Immature natural killer cell (primary cell): ENCODE data around the gene TMEM134. TPM values are rescaled to one million over a fixed set of nuclear protein-coding genes. Genes with fewer than 3 reads are reported as not detected.
A peak's percentile ranks its signal among the peaks of the same experiment; 100 is the strongest.

Experiments used
- DNase-seq, 3 donors: peaks; one replicate each; pipeline ENCODE4 v3.0.0; 2022; ENCODE audit warnings: mixed read lengths in 1 of 3
- H3K27ac Mint-ChIP-seq, 6 donors: one replicate each; pipeline ENCODE4 v1.8.0; 2020; ENCODE audit warnings: mixed read lengths in 6 of 6, mild to moderate bottlenecking in 5 of 6, inconsistent platforms in 4 of 6, moderate library complexity in 3 of 6
- H3K27me3 Mint-ChIP-seq, 3 donors: one replicate each; pipeline ENCODE4 v1.8.0; 2020 to 2021; ENCODE audit warnings: low read depth in 3 of 3, mild to moderate bottlenecking in 3 of 3, mixed read lengths in 3 of 3, moderate library complexity in 3 of 3, inconsistent platforms in 1 of 3
- H3K36me3 Mint-ChIP-seq, 3 donors: one replicate each; pipeline ENCODE4 v1.8.0; 2020; ENCODE audit warnings: mixed read lengths in 3 of 3, inconsistent platforms in 2 of 3, mild to moderate bottlenecking in 2 of 3
- H3K4me1 Mint-ChIP-seq, 2 donors: one replicate each; pipeline ENCODE4 v1.8.0; 2020; ENCODE audit warnings: inconsistent platforms in 2 of 2, mild to moderate bottlenecking in 2 of 2, mixed read lengths in 2 of 2, moderate library complexity in 1 of 2
- H3K4me3 Mint-ChIP-seq, 5 donors: one replicate each; pipeline ENCODE4 v1.8.0; 2020; ENCODE audit warnings: mild to moderate bottlenecking in 5 of 5, mixed read lengths in 5 of 5, inconsistent platforms in 3 of 5, moderate library complexity in 3 of 5
- H3K9me3 Mint-ChIP-seq, 6 donors: one replicate each; pipeline ENCODE4 v1.8.0; 2020; ENCODE audit warnings: mild to moderate bottlenecking in 6 of 6, mixed read lengths in 6 of 6, inconsistent platforms in 4 of 6, moderate library complexity in 3 of 6
- polyA plus RNA-seq, 3 donors: library from polyadenylated mRNA; unstranded; fragments of 300-500 nt; fragmentation: Illumina TruSeq; gene quantifications; one replicate each; pipeline ENCODE4 v1.2.3, GENCODE V29; 2021

TMEM134 gene
- polyA plus RNA-seq, 3 donors from 2014 or later = 154 to 255 (median 189) TPM

DNA sequence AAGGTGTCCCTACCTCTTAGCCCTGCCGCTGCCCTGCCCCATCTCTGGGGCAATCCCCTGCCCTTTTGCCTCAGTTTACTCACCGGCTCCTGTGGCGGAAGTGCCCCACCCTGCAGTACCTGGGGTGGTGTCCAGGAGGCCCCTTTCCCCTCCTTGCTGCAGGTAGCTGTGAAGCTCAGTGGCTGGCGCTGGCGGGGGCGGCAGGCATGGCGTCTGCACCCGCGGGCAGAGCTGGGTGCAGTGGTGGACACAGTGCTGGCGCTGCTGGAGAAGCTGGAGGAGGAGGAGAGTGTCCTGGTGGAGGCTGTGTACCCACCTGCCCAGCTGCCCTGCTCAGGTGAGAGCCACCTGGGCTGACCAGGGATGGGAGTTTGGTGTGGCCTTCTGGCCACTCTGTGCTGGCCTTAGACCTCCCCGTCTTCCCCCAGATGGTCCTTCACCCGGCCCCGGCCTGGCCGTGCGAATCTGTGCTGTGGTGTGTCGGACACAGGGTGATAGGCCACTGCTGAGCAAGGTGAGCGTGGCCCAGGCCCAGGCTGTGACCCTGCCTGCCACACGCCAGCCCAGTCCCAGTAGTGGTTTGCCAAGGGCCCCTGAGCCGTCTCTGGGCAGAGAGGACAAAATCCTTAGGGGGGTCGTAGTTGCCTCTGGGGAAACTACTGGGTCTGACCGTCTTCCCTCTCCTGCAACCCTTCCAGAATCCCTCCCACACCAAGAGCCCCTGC is 49.6 kb downstream of the TMEM134 start:
- peaks cover 57 to 61% of the 10 kb centered on the region in 2 donors for H3K4me1 Mint-ChIP-seq
- peak overlapping the region; percentile 71 to 82 (median 77) for H3K4me3 Mint-ChIP-seq
- no peaks in the 10 kb centered on the region for H3K36me3 Mint-ChIP-seq
- DNase-seq = no peak
- H3K27me3 Mint-ChIP-seq = peaks cover 0 to 10% (median 1%) of the 10 kb centered on the region in 3 donors
- H3K27ac Mint-ChIP-seq = peak overlapping the region; percentile 76 to 86 (median 85)
- H3K9me3 Mint-ChIP-seq = no peaks in the 10 kb centered on the region

DNA sequence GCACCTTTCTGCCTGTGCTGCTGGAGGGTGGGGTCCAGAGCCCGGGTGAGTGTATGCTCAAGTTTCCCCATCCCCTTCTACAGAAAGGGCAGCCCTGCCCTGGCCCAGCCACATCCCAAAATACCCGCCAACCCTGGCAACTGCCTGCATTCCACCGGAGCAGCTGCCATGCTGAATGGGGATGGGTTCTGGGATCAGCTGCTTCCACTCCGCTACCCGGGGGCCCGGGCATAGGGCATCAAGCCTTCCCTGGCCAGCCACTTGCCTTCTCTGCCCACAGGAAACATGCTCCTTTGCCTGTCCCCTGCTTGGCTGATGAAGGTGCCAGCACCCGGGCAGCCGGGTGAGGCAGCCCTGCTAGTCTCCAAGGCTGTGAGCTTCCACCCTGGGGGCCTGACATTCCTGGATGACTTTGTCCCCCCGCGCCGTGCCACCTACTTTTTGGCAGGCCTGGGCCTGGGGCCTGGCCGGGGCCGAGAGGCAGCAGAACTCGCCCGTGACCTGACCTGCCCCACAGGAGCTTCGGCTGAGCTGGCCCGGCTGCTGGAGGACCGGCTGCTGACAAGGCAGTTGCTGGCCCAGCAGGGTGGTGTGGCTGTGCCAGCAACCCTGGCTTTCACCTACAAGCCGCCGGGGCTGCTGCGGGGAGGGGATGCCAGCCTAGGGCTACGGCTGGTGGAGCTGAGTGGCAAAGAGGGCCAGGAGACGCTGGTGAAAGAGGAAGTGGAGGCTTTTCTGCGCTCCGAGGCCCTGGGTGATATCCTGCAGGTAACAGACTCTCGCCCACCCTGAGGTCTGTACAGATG is 50.4 kb downstream of the TMEM134 start:
- Mint-ChIP-seq H3K4me3 (peak overlapping the region; percentile 56 to 77 (median 74)), H3K36me3 (no peaks in the 10 kb centered on the region), H3K27me3 (peaks cover 0 to 10% (median 1%) of the 10 kb centered on the region in 3 donors), H3K9me3 (no peaks in the 10 kb centered on the region), H3K4me1 (peaks cover 63 to 66% of the 10 kb centered on the region in 2 donors), H3K27ac (peak overlapping the region; percentile 51 to 86 (median 81))
- DNase-seq = peak in 1 of 3 donors; percentile 50

DNA sequence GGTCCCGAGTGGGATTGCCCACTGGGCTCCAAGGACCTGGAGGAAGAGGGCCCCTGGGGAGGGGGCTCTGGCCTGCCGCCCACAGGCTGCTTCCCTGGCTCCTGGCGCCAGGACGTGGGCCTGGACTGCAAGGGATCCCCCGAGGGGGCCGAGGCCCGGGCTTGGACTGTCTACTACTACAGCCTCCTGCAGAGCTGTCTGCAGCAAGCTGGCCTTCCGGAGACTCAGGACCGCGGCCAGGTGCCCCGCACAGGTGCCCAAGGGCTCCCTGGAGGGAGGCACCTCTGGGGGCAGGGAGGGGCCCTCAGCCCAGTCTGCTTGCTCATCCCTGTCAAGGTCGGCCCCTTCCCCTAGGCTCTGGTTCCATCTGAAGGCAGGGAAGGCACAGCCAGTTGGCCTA is 51.6 kb downstream of the TMEM134 start:
- H3K27me3 Mint-ChIP-seq = peaks cover 0 to 15% (median 1%) of the 10 kb centered on the region in 3 donors
- peak overlapping the region in 2 of 5 donors; percentile 47 to 70 for H3K4me3 Mint-ChIP-seq
- H3K4me1 Mint-ChIP-seq = peaks cover 69 to 71% of the 10 kb centered on the region in 2 donors
- no peak for DNase-seq
- H3K36me3 Mint-ChIP-seq = no peaks in the 10 kb centered on the region
- H3K9me3 Mint-ChIP-seq = no peaks in the 10 kb centered on the region
- peak overlapping the region in 4 of 6 donors; percentile 64 to 96 (median 85) for H3K27ac Mint-ChIP-seq

DNA sequence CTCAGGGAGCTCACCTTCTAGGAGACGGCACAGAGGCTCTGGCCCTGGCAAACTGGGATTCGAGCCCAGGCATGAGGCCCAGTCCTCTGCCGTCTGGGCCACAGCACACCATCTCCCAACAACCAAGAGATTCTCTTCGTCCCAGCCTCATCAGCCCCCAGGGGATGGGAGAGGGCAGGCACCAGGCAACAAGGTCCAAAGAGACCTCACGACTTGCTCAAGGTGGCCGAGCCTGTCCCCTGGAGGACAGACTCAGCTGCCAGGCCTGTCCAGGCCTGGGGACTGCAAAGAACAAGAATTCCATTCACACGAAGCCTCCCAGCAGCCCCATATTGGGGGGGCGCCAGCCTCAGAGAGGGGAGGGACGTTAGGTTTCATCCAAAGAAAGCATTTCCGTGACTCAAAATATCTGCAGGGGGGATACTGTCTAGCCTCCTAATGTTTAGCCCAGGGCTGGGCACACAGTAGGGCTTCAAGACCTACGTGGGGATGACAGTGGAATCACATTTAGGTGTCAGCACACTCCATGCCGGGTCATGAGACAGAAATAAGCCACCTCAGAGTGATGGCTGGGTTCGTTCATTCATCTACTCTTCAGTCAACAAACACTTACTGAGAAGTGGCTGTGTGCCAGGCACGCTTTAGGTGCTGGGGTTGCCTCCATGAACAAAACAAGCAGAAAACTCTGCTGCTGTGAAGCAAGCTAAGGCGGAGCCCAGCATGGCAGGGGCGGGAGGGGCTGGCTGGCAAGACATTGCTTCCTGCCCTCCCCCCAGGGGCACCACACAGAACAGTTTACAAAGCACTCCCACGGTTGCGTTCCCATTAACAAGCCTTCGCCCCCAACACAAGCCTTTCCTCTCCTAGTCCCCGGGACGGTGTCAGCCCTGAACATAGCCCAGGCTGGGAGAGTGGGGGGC is 52.4 kb downstream of the TMEM134 start:
- Mint-ChIP-seq H3K27ac (peak overlapping the region; percentile 62 to 96 (median 88)), H3K27me3 (peaks cover 0 to 15% (median 1%) of the 10 kb centered on the region in 3 donors), H3K4me1 (peaks cover 76 to 78% of the 10 kb centered on the region in 2 donors), H3K9me3 (no peaks in the 10 kb centered on the region), H3K4me3 (peak overlapping the region; percentile 73 to 89 (median 82)), H3K36me3 (no peaks in the 10 kb centered on the region)
- DNase-seq = peak in 1 of 3 donors; percentile 77

DNA sequence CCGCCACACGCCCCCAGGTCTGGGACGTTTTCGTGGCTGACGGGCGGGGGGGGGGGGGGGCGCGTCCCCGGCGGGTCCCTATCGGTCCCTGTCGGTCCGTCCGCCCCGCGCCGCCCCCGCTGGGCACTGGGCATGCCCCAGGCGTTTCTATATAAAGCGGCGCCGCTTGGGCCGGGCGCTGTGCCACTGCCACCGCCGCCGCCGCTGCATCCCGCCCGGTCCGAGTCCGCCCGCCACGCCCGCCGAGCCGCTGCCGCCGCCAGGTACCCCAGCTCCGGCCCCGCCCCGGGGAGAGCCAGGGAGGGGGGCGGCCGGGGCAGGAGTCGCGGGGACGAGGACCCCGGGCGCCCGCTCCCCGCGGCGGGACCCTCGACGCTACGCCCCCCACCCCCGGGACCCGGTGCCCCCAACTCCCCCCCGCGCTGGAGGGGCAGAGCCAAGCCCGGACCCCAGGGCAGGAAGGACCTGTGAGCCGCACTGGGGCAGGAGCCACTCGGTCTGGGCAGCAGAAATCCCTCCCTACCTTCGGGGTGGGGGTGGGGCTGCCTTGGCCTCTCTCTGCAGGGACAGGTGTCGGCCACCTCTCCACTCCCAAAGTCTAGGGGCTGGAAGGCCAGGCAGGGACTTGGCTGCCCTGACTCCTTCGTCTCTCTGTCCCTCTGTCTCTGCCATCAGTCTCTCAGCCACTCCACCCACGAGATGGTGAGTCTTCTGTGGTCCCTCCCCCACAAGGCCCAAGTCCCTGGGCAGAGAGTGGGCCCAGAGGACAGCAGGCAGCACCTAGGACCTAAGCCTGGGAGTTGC is 53.3 kb downstream of the TMEM134 start, which contains the start of gene CARNS1:
Gene CARNS1 (plus strand): TSS at position 178 of the 804 bp plus-strand sequence. CDS start 522 bp downstream, at position 700.
- no peak for DNase-seq
- peaks cover 81 to 82% of the 10 kb centered on the region in 2 donors for H3K4me1 Mint-ChIP-seq
- peaks cover 0 to 11% (median 1%) of the 10 kb centered on the region in 3 donors for H3K27me3 Mint-ChIP-seq
- H3K36me3 Mint-ChIP-seq = no peaks in the 10 kb centered on the region
- H3K9me3 Mint-ChIP-seq = no peaks in the 10 kb centered on the region
- peak within 1 kb of the TSS; percentile 73 to 89 (median 82) for H3K4me3 Mint-ChIP-seq
- H3K27ac Mint-ChIP-seq = peak within 1 kb of the TSS; percentile 62 to 96 (median 88)

DNA sequence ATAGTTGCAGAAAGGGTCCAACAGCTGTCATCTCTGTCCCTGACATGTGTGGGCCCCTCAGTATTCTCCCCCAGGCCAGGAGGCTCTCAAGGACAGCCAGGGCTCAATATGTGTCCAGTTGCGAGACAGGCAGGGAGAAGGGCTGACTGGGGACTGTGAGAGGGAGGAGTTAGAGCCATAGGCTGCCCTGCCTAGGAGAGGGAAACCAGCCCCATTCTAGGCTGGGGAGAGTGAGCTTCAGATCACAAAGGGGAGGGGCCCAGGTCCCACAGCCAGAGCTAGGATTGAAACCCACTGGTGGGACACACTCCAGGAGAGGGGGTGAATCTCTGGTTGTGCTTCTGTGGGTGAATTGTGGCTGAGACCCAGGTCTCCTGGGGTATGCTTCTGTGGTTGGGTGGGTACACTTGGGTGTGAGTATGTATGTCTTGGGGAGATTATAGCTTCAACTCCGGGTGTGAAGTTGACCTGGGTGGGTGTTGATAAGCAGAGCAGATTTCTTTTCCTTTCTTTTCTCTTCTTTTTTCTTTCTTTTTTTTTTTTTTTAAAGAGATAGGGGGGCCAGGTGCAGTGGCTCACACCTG is 55.7 kb downstream of the TMEM134 start:
- H3K36me3 Mint-ChIP-seq = no peaks in the 10 kb centered on the region
- no peaks in the 10 kb centered on the region for H3K9me3 Mint-ChIP-seq
- peaks cover 0 to 14% (median 3%) of the 10 kb centered on the region in 3 donors for H3K27me3 Mint-ChIP-seq
- peaks cover 84 to 85% of the 10 kb centered on the region in 2 donors for H3K4me1 Mint-ChIP-seq
- no peak for DNase-seq
- H3K27ac Mint-ChIP-seq = peak overlapping the region in 5 of 6 donors; percentile 62 to 85 (median 82)
- peak overlapping the region; percentile 52 to 81 (median 73) for H3K4me3 Mint-ChIP-seq

DNA sequence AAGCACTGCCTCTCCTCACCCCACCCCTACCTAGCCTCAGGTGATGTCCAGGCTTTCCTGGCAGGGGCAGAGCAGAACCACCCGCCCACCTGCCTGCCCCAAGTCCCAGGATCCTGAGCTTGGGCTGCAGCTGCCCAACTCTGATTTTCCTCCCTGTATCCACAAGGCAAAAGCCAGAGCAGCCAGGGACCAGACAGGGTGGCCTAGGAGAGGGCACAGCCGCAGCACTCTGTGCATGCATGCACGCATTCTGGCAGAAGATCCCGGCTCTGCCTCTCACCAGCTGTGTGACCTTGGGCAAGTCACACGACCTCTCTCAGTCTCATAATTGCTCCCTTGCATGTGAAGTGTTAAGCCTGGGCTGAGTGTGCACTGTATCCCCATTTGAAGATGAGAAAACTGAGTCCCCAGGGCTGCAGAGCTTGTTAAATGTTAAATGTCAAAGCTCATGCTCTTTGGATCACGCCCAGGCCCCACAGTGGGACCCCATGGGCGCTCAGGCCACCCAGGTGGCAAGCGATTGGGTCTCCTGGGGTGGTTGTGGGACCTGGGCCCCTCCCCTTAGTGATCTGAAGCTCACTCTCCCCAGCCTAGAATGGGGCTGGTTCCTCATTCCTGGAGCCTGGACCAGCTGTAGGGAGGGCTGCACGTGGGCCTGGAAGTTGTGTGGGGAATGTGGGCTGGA is 56.4 kb downstream of the TMEM134 start:
- no peaks in the 10 kb centered on the region for H3K9me3 Mint-ChIP-seq
- no peak for DNase-seq
- peaks cover 84 to 85% of the 10 kb centered on the region in 2 donors for H3K4me1 Mint-ChIP-seq
- peaks cover 2 to 15% (median 3%) of the 10 kb centered on the region in 3 donors for H3K27me3 Mint-ChIP-seq
- peak overlapping the region in 2 of 5 donors; percentile 70 to 74 for H3K4me3 Mint-ChIP-seq
- no peaks in the 10 kb centered on the region for H3K36me3 Mint-ChIP-seq
- H3K27ac Mint-ChIP-seq = peak overlapping the region; percentile 0 to 85 (median 74)

DNA sequence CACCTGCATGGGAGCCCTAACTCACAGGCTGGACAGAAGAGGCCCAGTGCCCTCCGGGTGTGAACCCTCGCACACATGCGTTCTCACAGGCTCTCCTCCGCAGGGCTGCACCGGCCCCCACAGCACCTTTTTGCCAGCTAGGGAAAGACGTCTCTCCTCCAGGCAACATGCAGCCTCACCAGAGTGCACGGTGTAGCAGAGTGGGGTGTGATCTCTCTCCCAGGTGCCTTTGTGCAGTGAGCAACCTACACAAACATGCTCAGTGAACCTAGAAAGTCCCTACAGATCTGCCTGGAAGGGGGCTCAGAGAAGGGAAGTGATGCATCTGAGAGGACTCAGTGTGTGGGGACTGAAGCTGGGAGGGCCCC is 57.3 kb downstream of the TMEM134 start:
- peaks cover 2 to 15% (median 3%) of the 10 kb centered on the region in 3 donors for H3K27me3 Mint-ChIP-seq
- no peak for DNase-seq
- no peaks in the 10 kb centered on the region for H3K9me3 Mint-ChIP-seq
- H3K36me3 Mint-ChIP-seq = peaks cover 0 to 6% (median 5%) of the 10 kb centered on the region in 3 donors
- H3K4me1 Mint-ChIP-seq = peaks cover 87 to 88% of the 10 kb centered on the region in 2 donors
- peak overlapping the region in 3 of 5 donors; percentile 10 to 55 (median 50) for H3K4me3 Mint-ChIP-seq
- H3K27ac Mint-ChIP-seq = peak overlapping the region in 3 of 6 donors; percentile 29 to 67 (median 46)

Other genes starting within 250 kb of the TMEM134 start
- 10 to 100 TPM; 15.2 to 25.9 (median 22.9) TPM for gene GRK2, start 202.8 kb downstream of the TMEM134 start, polyA plus RNA-seq
- 10 to 100 TPM; 12.4 to 26.7 (median 14.2) TPM for gene ANKRD13D, start 179.9 kb downstream of the TMEM134 start, polyA plus RNA-seq
- gene SSH3, start 165.7 kb downstream of the TMEM134 start, polyA plus RNA-seq = 1 to 10 TPM; 1.1 to 4.8 (median 2.3) TPM
- 100 to 1,000 TPM in 2 of 3 donors, 10 to 100 TPM in 1; 86.1 to 131 (median 118) TPM for gene POLD4, start 115.7 kb downstream of the TMEM134 start, polyA plus RNA-seq
- 1 to 10 TPM in 1 of 3 donors, under 1 TPM in 1, not detected in 1; 0.34 to 2.2 TPM for gene CLCF1, start 95.7 kb downstream of the TMEM134 start, polyA plus RNA-seq
- 10 to 100 TPM; 10.2 to 12.8 (median 11.6) TPM for gene RAD9A, start 77.3 kb downstream of the TMEM134 start, polyA plus RNA-seq
- 1,000 to 10,000 TPM in 1 of 3 donors, 100 to 1,000 TPM in 2; 830 to 1,276 (median 950) TPM for gene PPP1CA, start 67.4 kb downstream of the TMEM134 start, polyA plus RNA-seq
- 100 to 1,000 TPM; 396 to 531 (median 451) TPM for gene TBC1D10C, start 65.2 kb downstream of the TMEM134 start, polyA plus RNA-seq
- 1 to 10 TPM; 1.9 to 3.4 (median 2.7) TPM for gene CARNS1, start 53.6 kb downstream of the TMEM134 start, polyA plus RNA-seq
- 10 to 100 TPM; 71.5 to 96.5 (median 74.9) TPM for gene RPS6KB2, start 40.8 kb downstream of the TMEM134 start, polyA plus RNA-seq
- 1,000 to 10,000 TPM; 1,315 to 1,354 (median 1,351) TPM for gene PTPRCAP, start 31.6 kb downstream of the TMEM134 start, polyA plus RNA-seq
- gene CORO1B, start 25.8 kb downstream of the TMEM134 start, polyA plus RNA-seq = 10 to 100 TPM in 1 of 3 donors, 1 to 10 TPM in 2; 7.1 to 10.3 (median 9.2) TPM
- 1 to 10 TPM in 1 of 3 donors, under 1 TPM in 1, not detected in 1; 0.23 to 2.5 TPM for gene GPR152, start 16.5 kb downstream of the TMEM134 start, polyA plus RNA-seq
- gene CABP4, start 13.9 kb downstream of the TMEM134 start, polyA plus RNA-seq = 1 to 10 TPM in 1 of 3 donors, not detected in 2; 1.6 TPM
- gene AIP, start 13.8 kb upstream of the TMEM134 start, polyA plus RNA-seq = 100 to 1,000 TPM; 130 to 163 (median 157) TPM
- 10 to 100 TPM in 2 of 3 donors, 1 to 10 TPM in 1; 3.6 to 29.2 (median 10.2) TPM for gene PITPNM1, start 36.1 kb upstream of the TMEM134 start, polyA plus RNA-seq
- gene CDK2AP2, start 38.9 kb upstream of the TMEM134 start, polyA plus RNA-seq = 100 to 1,000 TPM; 190 to 301 (median 226) TPM
- gene CABP2, start 54.2 kb upstream of the TMEM134 start, polyA plus RNA-seq = not detected
- 1,000 to 10,000 TPM in 1 of 3 donors, 100 to 1,000 TPM in 2; 898 to 1,247 (median 930) TPM for gene GSTP1, start 114.6 kb upstream of the TMEM134 start, polyA plus RNA-seq
- gene NDUFV1, start 137.7 kb upstream of the TMEM134 start, polyA plus RNA-seq = 100 to 1,000 TPM; 173 to 261 (median 195) TPM
- gene NUDT8, start 160.7 kb upstream of the TMEM134 start, polyA plus RNA-seq = 10 to 100 TPM; 10.1 to 13.4 (median 12.3) TPM
- not detected for gene TBX10, start 170.5 kb upstream of the TMEM134 start, polyA plus RNA-seq
- gene ACY3, start 181.5 kb upstream of the TMEM134 start, polyA plus RNA-seq = under 1 TPM in 2 of 3 donors, not detected in 1; 0.41 to 0.98 TPM
- gene ALDH3B2, start 205.4 kb upstream of the TMEM134 start, polyA plus RNA-seq = not detected